Umbilical cord (tissue), 2 donors: ENCODE data around the gene ZNF319. TPM values are rescaled to one million over a fixed set of nuclear protein-coding genes. Genes with fewer than 3 reads are reported as not detected.

Experiments used
- DNase-seq: peaks from one replicate; pipeline ENCODE4 v3.0.0-alpha.2; 2015; ENCODE audit warnings: low spot score
- total RNA-seq: library from RNA; depleted of rRNA; stranded (reverse); fragments of >200 nt; gene quantifications from one replicate; pipeline ENCODE4 v1.2.3, GENCODE V29; 2014; ENCODE audit warnings: low replicate concordance; ENCODE audit not compliant: insufficient read depth

ZNF319 gene
- total RNA-seq, result 12.0 TPM

GRCh38 chr16:57999971-58000705, at the start of gene ZNF319:
ZNF319 (minus strand) TSS chr16:58000672; CDS start chr16:57998265, 2,407 bp downstream.
- no peak for DNase-seq

DNA sequence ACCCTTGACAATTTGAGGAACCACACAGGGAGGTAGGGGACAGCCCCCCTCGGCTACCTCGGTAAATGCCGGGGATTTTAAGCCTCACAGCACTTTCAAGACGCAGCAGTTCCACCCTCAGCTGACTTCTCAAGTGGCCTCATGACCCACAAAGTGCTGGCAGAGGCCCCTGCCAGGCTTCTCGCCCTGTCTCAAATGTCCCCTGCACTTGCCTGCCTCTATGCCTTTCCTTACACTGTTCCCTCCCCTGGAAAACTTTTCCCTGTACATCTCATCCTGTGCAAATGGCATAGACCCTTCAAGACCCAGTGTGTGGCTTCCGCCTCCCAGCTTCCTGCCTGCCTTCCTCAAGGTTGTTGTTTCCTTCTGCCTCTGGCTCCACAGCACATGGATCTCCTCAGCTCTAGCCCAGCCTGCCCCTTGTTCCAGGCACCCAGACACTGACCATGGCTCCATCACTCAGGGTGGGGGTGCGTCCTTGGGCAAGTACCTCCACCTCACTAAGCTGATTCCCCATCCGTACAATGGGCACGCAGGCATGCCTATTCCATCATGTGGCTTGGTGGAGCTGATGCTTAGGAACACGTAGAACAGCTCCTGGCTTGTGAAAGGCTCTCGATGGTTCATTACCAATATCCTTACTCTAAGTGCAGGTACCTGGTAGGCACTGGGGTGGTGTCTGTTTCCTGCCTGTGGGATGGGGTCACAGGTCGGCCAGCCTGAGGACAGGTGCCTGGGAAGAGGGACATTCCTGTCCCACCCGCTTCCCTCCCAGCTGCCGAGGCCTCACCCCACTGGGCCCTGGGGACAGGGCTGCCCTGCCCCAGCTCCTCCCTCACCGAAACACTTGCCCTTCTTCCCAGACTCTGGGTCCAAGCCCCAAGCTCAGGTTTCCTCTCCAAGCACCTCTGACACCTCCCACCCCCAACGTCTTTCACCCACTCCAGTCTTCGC, 49.0 kb upstream of the ZNF319 start:
- DNase-seq, result no peak

GRCh38 chr16:58048494-58049231, 48.2 kb upstream of the ZNF319 start:
- DNase-seq, result no peak

- DNase-seq, result no peak
These were observed 47.3 kb upstream of the ZNF319 start for GRCh38 chr16:58047557-58048348.

DNA sequence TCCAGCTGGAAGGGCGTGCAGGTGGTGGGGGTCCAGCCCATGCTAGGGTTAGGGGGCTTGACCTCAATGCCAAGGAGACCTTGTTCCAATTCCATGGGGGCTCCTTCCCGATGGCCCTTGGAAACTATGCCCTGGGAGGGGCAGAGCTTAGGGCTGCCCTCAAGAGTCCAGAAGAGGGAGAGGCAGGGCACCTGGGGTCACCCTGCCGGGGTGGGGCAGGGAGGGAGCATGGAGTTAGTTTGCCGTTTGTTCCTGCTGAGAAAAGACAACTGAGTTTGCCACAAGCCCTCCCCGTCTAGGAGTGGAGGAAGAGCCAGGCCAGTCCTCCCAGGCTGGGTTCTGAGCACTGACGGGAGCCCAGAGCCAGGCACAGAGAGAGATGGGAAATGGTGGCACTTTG, 46.5 kb upstream of the ZNF319 start:
- DNase-seq, result no peak

- DNase-seq, result no peak
These were observed 45.8 kb upstream of the ZNF319 start for GRCh38 chr16:58046054-58046881.

- DNase-seq, result no peak
These were observed 44.6 kb upstream of the ZNF319 start for GRCh38 chr16:58045096-58045495.

DNA sequence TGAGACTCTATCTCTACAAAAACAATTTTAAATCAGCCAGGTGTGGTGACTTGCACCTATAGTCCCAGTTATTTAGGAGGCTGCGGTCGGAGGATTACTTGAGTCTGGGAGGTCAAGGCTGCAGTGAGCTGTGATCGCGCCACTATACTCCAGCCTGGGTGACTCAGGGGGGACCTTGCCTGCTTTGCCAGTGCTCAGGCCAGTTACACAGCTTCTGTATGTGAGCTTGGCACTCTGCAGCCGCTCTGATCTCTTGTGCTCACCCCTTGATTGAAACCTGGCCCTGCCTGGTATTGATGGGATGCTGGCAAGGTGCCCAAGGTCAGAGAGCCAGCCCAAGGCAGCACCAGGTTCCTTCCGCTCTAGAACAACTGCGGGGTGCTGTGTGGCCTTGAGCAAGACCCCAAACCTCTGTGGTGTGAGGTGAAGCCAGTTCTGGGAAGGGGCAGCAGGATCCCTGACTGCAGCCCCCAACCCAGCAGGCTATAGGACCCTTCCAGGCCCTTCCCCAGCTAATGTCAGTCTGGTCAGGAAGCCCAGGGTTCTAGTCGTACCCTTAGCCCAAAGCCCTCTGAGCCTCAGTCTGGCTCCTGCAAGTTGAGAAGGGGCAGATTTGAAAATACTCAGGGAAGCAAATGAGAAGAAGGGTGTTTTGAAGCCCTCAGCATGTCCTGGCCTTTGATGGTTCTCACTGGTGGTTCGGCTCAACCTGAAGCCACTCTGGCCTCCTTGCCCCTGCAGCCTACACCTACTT, 44.0 kb upstream of the ZNF319 start:
- DNase-seq, result no peak

DNA sequence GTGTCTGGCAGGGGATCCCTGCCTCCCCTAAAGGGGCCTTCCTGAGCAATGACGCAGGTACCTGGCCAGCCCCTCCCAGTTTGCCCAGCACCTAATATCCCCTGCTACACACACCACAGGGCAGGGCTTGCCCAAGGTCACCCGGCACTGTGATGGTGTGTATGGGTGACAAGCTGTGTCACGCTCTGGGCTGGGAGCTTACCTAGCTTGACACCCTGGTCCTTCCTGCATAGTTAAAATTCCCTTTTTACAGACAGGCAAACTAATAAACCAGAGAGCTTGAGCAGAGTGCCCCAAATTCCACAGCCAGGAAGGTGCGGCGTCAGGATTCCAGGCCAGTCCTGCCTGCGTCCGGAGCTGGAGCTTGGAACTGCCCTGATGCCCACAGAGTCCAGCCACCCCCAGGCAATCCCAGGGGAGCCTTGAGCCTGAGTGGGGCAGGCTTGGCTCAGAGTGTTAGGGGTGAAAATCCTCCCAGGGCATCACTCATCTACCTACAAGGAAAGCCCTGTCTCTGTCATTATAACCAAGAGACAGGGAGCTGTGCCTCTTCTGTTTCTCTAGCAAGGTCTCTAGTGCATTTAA, 43.2 kb upstream of the ZNF319 start:
- no peak for DNase-seq

- DNase-seq, result no peak
These were observed 42.5 kb upstream of the ZNF319 start for GRCh38 chr16:58042886-58043515.

GRCh38 chr16:58042001-58042885, 41.8 kb upstream of the ZNF319 start:
- no peak for DNase-seq

DNA sequence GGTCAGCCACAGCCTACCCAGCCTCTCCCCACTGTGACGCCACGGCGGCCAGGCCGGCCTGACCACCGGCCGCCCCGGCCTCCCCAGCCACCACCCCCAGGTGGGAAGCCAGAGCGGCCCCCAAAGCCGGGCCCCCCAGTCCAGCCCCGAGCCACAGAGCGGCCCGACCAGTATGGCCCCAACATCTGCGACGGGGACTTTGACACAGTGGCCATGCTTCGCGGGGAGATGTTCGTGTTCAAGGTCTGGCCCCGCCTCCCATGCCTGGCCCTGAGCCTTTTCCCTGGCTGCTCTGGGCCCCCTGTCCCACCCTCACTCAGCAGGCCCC, 41.1 kb upstream of the ZNF319 start:
- no peak for DNase-seq

DNA sequence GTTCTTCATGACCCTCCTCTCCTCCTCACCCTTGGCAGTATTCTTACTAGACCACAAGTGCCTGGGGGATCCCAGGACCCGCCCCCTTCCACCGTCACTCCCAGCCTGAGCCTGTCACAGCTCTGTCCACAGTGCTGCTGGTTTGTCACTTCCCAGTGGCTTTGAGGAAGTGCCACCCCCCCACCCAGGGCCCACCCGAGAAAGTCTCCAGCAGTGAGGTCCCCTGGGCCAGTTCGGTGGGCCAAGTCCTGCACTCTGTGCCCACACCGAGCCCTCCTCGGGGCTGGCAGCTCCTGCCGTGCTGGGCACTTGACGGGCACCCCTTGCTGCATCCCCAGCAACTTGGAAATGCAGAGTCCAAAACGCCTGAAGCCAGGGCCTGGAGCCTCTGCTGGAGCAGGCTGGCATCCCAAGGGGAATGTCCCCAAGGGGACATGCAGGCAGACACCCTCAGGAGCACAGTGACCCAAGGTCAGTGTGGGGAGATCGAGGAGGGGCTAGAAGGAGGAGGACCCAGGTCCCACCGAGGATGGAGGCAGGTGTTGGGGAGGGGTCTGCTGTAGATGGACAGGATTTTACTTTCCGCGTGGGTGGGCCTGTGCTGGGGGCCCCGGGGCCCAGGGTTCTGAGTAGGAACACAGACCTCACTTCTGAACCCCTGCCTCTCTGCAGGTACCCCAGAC, 40.6 kb upstream of the ZNF319 start:
- no peak for DNase-seq

- DNase-seq, result no peak
These were observed 40.0 kb upstream of the ZNF319 start for GRCh38 chr16:58040496-58040846.

DNA sequence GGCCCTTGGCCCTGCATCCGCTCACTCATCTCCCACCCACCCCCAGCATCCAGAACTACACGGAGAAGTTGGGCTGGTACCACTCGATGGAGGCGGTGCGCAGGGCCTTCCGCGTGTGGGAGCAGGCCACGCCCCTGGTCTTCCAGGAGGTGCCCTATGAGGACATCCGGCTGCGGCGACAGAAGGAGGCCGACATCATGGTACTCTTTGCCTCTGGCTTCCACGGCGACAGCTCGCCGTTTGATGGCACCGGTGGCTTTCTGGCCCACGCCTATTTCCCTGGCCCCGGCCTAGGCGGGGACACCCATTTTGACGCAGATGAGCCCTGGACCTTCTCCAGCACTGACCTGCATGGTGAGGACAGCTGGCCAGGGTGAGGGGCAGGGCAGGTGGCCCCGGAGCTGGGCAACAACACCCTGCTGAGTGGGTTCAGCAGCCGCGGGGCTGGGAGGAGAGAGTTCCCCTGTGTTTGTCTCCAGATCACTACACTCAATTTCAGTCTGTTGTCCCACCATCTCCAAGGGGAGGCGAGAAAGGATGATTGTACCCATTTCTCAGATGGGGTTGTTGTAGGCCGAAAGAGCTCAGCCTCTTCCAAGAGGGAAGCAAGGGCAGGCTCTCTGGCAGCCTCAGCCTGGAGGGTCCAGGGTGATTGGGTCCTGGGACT, 39.5 kb upstream of the ZNF319 start:
- no peak for DNase-seq

- no peak for DNase-seq
These were observed 37.8 kb upstream of the ZNF319 start for GRCh38 chr16:58038219-58038641.
